HG02623 (cell line): ENCODE results near the gene IFNA4.
"Not testable (repeated sequence)": the region's sequence is repeated elsewhere in the genome, so short reads cannot be mapped to it uniquely, and the experiment has no call there.

Experiments
- ATAC-seq: cut with Tn5 transposase; IDR thresholded peaks from one replicate; pipeline ENCODE4 v1.9.1; 2021; ENCODE audit warnings: moderate library complexity; ENCODE audit not compliant: unreplicated experiment

IFNA4 gene

DNA sequence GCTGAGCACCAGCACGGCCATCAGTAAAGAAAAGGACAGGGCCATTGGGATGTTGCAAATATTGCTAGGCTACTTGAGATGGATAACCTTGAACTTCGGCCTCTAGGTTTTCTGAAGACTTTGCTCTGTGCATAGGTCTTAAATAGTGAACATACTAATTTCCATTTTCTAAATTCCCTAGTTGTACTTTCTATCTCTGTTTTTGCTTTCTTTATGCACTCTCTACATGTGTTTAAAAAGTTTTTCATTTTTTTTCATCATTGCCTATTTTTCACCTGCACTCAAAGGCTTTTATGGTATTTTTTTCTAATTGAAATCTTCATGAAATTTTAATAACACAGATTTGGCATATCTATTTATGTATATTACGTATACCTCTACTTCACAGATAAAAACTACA is at the start of gene IFNA4:
IFNA4 (minus strand) TSS at position 101 of the 400 bp plus-strand sequence; CDS start at position 45, 56 bp downstream.
- not testable (repeated sequence) for ATAC-seq

DNA sequence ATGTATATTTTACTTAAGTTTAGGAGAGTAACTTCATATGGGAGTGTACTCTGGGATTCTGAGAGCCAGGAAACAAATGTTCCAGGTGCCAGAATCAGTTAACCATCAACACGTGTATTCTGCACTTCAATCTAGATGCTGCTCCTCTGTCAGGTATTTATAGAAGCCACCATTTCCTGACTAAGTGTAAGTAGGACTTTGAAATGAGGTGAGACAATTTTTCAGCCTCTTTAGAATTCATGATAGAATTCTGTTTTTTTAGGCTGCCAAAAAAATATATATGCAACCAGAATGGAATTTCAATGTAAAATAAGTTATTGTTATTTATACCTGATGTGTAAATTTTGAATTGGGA is 49.0 kb upstream of the IFNA4 start:
- ATAC-seq: not testable (repeated sequence)

GRCh38 chr9:21235468-21236359 is 48.3 kb upstream of the IFNA4 start:
- peak; percentile 81 for ATAC-seq

DNA sequence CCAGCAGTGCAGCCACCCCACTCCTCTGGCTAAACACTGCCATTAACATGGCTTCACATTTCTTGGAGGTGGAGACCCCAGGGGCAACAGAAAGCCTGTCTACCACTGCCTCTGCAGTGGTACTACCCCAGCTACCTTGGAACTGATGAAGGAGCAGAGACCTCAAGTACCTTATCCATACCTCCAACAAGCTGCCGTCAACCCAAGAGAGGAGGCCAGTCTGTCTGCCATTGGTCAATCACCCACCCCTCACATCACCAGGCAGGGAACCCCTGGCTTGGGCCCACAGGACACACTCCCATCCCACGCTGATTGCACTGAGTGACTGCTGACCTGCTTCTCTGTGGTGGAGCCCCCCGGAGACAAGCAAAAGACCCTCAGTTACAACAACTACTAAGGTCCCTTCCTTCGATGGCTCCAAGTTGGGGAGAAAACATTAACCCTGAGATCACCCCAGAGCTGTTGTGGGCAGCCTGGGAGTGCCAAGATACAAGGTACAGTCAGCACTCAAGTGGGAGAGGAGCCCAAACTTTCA is 46.8 kb upstream of the IFNA4 start:
- ATAC-seq: no peak

DNA sequence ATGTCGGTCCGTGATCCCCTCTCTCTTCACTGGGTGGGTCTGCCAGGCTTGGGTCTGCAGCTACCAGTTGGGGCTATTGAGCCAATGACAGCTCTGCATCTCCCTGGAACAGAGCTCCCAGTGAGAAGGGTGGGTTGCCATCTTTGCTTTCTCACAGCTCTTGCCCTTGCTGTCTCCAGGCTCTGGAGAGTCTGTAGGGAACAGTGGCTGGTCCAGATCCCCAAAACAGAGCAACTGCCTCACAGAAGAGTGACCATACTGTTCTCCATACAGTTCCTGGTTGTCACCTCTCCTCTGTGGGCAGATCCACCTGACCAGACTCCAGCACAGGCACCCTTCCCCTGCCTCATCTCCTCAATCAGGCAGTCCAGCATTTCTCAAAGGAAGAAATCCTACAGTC is 45.9 kb upstream of the IFNA4 start:
- no peak for ATAC-seq

GRCh38 chr9:21228122-21228521 is 40.7 kb upstream of the IFNA4 start, which contains the start of gene IFNA17:
Gene IFNA17, minus strand, starts transcription at chr9:21228222. Its CDS starts 49 bp downstream, at chr9:21228173.
- ATAC-seq: no peak

- ATAC-seq: not testable (repeated sequence)
These were observed 29.8 kb upstream of the IFNA4 start, which contains the start of gene IFNA16 for GRCh38 chr9:21217211-21217610. Gene IFNA16, minus strand, starts transcription at chr9:21217311. Its CDS starts 6 bp downstream, at chr9:21217305.

GRCh38 chr9:21213411-21214326 is 26.3 kb upstream of the IFNA4 start:
- ATAC-seq: peak; percentile 75

DNA sequence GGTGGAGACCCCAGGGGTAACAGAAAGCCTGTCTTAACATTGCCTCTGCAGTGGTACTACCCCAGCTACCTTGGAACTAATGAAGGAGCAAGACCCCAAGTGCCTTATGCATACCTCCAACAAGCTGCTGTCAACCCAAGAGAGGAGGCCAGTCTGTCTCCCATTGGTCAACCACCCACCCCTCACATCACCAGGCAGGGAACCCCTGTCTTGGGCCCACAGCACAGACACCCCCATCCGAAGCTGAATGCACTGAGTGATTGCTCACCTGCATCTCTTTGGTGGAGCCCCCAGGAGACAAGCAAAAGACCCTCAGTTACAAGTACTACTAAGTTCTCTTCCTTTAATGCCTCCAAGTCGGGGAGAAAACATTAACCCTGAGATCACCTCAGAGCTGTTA is 24.8 kb upstream of the IFNA4 start:
- not testable (repeated sequence) for ATAC-seq

DNA sequence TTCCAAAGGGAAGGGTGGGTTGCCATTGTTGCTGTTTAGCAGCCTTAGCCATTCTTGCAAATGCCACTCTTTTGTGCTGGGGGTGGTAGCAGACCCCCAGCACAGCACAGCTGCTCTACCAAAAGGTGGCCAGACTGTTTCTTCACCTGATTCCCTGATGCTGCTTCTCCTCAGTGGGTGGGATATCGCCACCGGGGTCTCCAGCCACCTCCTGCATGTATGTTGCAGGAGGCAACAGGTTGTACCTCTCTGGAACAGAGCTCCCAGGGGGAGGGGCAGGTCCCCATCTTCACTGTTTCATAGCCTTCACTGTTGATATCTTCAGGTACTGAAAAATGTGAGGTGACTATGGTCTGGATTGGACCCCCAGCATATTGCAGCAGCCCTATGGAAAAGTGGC is 23.4 kb upstream of the IFNA4 start:
- not testable (repeated sequence) for ATAC-seq

- no peak for ATAC-seq
These were observed 22.9 kb upstream of the IFNA4 start for GRCh38 chr9:21210311-21210710.

DNA sequence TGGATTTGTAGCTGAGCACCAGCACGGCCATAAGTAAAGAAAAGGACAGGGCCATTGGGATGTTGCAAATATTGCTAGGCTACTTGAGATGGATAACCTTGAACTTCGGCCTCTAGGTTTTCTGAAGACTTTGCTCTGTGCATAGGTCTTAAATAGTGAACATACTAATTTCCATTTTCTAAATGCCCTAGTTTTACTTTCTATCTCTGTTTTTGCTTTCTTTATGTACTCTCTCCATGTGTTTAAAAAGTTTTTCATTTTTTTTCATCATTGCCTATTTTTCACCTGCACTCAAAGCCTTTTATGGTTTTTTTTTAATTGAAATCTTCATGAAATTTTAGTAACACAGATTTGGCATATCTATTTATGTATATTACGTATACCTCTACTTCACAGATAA is 19.7 kb upstream of the IFNA4 start, which contains the start of gene IFNA10:
IFNA10 (minus strand) TSS at position 101 of the 400 bp plus-strand sequence; CDS start at position 55, 46 bp downstream.
- not testable (repeated sequence) for ATAC-seq

DNA sequence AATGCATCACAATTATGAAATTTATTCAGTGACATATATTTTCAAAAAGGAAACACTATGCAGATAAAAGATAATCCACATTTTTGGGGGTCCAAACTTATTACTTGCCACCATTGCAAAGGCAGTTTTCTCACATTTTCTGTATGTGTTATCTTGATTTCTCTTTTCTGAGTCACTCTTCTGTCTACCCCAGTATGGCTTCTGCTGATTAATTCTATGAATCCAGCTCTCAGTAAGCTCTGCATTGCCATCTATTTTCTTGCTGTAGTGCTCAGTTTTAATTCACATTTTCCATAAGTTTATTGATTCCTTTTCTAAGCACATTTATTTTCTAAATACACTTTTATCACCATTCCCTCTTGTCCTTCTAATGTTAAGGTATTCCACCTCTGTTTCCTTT is 17.8 kb upstream of the IFNA4 start:
- ATAC-seq: no peak

DNA sequence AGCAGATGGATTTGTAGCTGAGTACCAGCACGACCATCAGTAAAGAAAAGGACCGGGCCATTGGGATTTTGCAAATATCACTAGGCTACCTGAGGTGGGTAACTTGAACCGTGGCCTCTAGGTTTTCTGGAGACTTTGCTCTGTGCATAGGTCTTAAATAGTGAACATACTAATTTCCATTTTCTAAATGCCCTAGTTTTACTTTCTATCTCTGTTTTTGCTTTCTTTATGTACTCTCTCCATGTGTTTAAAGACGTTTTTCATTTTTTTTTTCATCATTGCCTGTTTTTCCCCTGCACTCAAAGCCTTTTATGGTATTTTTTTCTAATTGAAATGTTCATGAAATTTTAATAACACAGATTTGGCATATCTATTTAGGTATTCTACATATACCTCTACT is 14.7 kb upstream of the IFNA4 start, which contains the start of gene IFNA7:
IFNA7 (minus strand) TSS at position 101 of the 400 bp plus-strand sequence; CDS start at position 61, 40 bp downstream.
- not testable (repeated sequence) for ATAC-seq

DNA sequence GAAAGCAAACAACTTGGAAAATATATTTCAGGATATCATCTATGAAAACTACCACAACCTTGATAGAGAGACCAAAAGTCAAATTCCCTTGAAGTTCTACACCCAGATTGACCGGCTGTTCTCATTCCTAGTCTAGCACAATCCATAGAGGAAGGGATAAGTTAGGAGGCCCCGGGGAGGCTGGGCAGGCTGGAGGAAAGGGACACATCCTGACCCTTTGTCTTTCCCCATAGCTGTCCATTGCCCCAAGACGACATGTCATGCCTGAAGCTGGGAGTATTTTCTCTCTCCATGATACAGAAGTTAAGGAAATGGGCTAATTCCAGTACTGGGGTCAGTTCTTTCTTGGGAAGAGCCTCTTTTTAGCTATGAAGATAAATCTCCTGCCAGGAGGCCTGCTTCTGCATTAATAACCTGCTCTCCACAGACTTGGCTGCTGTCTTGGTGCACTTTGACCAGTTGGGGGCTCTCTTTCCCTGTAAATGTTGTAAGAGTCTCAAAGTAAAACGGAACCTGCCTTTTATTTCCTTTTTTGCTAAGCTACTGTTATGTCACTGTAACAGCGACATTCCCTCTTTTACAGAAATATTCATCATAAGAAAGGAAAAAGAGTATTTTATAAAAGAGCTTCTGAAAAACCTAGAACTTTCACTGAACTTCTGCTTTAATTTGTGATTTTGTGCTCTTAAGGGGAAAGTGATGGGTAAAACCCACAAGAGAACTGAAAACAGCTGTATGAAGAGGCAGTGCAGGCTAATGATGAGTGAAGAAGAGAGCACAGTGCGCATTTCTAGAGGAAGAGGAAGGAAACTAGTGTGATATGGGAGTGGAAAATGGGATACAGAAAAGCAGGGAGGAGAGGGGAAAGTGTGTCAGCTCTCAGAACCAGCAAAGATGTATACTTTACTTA is 7.7 kb upstream of the IFNA4 start:
- ATAC-seq: peak; percentile 94

DNA sequence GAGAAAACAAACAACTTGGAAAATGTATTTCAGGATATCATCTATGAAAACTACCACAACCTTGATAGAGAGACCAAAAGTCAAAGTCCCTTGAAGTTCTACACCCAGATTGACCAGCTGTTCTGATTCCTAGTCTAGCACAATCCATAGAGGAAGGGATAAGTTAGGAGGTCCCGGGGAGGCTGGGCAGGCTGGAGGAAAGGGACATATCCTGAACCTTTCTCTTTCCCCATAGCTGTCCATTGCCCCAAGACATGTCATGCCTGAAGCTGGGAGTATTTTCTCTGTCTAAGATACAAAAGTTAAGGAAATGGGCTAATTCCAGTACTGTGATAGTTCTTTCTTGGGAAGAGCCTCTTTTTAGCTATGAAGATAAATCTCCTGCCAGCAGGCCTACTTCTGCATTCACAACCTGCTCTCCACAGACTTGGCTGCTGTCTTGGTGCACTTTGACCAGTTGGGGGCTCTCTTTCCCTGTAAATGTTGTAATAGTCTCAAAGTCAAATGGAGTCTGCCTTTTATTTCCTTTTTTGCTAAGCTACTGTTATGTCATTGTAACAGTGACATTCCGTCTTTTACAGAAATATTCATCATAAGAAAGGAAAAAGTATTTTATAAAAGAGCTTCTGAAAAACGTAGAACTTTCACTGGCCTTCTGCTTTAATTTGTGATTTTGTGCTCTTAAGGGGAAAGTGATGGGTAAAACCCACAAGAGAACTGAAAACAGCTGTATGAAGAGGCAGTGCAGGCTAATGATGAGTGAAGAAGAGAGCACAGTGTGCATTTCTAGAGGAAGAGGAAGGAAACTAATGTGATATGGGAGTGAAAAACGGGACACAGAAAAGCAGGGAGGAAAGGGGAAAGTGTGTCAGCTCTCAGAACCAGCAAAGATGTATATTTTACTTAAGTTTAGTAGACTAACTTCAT is 4.3 kb downstream of the IFNA4 start:
- peak; percentile 94 for ATAC-seq

GRCh38 chr9:21174671-21175070 is 12.7 kb downstream of the IFNA4 start:
- no peak for ATAC-seq

GRCh38 chr9:21172156-21172555 is 15.2 kb downstream of the IFNA4 start:
- ATAC-seq: no peak

DNA sequence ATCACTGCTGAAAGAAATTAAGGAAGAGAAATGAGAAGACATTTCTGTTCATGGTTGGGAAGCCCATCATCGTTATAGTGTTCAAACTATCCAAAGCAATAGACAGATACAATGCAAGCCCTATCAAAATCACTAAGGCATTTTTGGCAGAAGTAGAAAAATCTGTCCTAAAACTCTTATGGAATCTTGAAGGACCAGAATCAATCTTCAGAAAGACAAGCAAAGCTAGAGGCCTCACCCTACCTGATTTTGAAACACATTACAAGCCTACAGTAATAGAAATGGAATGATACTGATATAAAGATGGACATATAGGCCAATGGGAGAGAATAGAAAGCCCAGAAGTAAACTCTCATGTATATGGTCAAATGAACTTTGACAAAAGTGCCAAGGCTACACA is 16.0 kb downstream of the IFNA4 start:
- no peak for ATAC-seq
